GM19463 (cell line): ENCODE measurements around the gene TMPRSS11D.

Experiments used
- ATAC-seq: cut with Tn5 transposase; IDR thresholded peaks from one replicate; pipeline ENCODE4 v1.9.1; 2021; ENCODE audit warnings: mild to moderate bottlenecking, moderate library complexity; ENCODE audit not compliant: unreplicated experiment

Gene TMPRSS11D, protein sequence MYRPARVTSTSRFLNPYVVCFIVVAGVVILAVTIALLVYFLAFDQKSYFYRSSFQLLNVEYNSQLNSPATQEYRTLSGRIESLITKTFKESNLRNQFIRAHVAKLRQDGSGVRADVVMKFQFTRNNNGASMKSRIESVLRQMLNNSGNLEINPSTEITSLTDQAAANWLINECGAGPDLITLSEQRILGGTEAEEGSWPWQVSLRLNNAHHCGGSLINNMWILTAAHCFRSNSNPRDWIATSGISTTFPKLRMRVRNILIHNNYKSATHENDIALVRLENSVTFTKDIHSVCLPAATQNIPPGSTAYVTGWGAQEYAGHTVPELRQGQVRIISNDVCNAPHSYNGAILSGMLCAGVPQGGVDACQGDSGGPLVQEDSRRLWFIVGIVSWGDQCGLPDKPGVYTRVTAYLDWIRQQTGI

DNA sequence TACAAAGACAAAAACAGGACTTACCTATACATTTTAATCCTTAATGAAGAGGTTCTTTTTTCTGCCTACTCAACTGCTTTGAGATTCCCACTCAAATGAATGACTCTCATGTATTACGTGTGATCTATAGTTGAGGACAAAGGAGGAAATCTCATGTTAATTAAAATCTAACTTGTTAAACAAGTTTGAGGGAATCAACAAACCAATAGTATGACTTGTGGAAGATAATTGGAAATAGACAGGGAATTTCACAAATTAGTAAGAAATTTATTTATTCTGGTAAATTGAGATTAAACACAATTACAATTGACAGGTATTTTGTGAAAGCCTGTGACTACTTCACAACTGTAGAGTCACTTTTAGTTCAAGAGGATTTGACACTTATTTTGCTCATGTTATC lies at the start of gene TMPRSS11D:
Gene TMPRSS11D (minus strand): TSS at position 101 of the 400 bp plus-strand sequence. CDS start 69 bp downstream, at position 32.
- no peak for ATAC-seq

GRCh38 chr4:67933038-67933437 lies 49.2 kb upstream of the TMPRSS11D start:
- no peak for ATAC-seq

GRCh38 chr4:67931256-67931655 lies 47.5 kb upstream of the TMPRSS11D start:
- ATAC-seq: no peak

DNA sequence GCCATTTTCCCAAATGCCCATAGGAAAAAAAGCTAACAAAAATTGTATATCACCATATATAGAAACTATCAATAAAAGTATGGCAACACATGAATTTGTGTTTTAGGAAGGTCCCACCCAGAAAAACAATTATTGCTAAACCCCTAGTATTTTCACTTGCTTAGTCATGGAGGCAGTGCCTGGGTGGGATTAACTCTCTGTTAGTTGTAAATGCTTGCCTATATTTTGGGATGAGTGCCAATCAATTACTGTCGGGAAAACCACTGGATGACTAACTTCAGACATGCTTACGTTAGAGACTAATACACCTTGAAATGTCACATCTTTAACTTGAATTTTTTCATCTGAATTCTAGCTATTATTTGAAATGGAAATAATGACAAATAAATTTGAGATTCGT lies 45.6 kb upstream of the TMPRSS11D start:
- ATAC-seq: no peak

GRCh38 chr4:67928546-67928945 lies 44.7 kb upstream of the TMPRSS11D start:
- no peak for ATAC-seq

GRCh38 chr4:67927251-67927650 lies 43.4 kb upstream of the TMPRSS11D start:
- ATAC-seq: no peak

GRCh38 chr4:67926485-67926884 lies 42.7 kb upstream of the TMPRSS11D start:
- no peak for ATAC-seq

DNA sequence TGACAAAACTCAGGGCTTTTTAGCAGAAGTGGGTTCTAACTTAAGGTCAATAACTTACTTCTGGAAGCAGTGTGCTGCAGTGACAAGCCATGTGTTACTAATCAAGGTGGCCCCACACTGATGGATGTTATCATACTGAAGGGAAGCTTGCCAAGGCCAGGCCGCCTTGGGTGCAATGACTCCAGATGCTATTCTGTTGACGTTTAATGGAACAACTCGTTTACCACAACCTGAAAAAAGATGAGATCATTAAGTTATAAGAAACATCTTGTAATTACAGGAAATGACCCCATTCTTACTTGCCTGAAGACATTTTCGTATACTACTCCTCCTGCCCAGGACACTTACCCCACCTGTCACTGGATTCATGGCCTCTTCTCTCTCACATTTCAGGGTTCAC lies 38.9 kb upstream of the TMPRSS11D start:
- no peak for ATAC-seq

- no peak for ATAC-seq
Observed at GRCh38 chr4:67918428-67918827, 34.6 kb upstream of the TMPRSS11D start.

- no peak for ATAC-seq
Observed at GRCh38 chr4:67915400-67915966, 31.7 kb upstream of the TMPRSS11D start.

GRCh38 chr4:67912080-67912479 lies 28.3 kb upstream of the TMPRSS11D start:
- ATAC-seq: no peak

DNA sequence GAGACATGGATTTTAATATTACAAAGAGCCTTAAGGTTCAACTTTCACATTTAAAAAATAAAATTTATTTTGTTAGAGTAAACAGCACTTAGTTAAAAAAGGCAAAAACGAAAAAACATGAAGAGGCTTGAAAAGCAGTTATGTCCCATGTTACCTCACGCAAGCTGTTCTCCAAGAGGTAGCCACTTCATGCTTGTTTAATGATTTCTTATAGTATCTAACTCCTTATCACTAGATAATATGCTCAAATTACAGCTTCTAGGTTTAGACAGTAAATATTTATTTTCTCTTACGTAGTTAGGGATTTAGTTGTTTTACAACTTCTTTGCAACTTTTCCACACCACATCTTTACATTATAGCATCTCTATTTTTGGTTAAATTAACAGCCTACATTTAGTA lies 27.8 kb upstream of the TMPRSS11D start:
- no peak for ATAC-seq

- no peak for ATAC-seq
Observed at GRCh38 chr4:67911141-67911540, 27.3 kb upstream of the TMPRSS11D start.

DNA sequence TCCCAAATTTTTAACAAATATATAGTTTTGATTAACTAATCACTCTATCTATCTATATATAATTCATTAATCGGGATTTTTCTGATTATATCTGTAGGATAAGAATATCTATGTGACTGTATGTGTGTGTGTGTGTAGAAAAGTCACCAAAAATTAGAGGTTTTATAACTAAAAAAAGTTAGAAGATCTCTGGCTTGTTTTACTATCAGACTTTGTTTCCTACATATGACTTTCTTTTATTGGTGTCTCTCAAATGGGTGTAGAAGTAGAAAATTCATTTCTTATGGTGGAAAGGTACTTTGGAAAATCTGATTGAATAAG lies 26.7 kb upstream of the TMPRSS11D start:
- no peak for ATAC-seq

- ATAC-seq: no peak
Observed at GRCh38 chr4:67909905-67910584, 26.2 kb upstream of the TMPRSS11D start.

DNA sequence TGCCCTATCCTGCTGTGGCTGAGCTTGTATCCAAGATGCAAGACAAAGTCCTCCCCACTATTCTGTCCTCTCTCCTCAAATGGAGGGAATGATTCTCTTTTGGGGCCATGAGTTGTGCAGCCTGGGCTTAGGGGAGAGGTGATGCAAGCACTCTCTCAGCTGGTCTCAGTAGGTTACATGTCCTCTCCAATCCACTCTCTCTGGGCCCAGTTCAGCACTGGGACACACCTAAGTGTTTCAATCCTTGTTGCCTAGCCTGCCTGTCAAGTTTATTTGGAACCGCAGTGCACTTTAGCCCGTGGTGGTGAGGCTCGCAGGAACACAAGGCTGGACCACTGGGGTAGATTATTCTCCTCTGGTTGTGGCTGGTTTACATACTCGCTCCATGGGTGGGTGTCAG lies 23.8 kb upstream of the TMPRSS11D start:
- no peak for ATAC-seq

DNA sequence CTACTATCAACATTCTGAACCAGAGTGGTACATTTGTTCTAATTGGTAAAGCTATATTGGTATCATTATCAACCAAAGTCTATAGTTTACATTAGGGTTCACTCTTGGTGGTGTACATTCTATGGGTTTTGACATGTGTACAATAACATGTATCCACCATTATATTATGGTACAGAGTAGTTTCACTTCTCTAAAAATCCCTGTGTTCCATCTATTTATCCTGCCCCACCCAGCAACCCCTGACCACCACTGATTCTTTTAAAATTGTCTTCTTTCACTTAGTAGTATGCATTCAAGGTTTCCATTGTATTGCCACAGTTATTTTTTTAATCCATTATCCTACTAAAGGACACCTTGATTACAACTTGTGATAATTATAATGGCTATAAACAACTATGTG lies 15.3 kb upstream of the TMPRSS11D start:
- no peak for ATAC-seq

DNA sequence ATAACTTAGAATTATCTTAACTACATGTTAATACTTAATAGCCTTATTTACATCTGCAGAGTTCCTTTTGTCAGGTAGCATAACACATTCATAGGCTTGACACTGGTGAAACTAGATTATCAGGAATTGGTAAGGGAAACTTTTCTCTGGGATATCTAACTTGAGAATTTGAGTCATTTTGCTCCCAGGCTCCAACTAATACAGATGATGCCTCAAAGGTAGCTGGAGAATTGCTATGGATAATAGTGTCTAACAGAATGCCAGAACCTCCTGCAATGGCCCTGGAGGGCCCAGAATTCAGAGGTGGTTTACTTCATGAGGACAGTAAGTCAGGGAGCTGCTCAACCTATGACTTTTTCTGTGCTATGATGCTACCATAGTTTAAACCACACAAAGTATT lies 13.9 kb upstream of the TMPRSS11D start:
- ATAC-seq: no peak

DNA sequence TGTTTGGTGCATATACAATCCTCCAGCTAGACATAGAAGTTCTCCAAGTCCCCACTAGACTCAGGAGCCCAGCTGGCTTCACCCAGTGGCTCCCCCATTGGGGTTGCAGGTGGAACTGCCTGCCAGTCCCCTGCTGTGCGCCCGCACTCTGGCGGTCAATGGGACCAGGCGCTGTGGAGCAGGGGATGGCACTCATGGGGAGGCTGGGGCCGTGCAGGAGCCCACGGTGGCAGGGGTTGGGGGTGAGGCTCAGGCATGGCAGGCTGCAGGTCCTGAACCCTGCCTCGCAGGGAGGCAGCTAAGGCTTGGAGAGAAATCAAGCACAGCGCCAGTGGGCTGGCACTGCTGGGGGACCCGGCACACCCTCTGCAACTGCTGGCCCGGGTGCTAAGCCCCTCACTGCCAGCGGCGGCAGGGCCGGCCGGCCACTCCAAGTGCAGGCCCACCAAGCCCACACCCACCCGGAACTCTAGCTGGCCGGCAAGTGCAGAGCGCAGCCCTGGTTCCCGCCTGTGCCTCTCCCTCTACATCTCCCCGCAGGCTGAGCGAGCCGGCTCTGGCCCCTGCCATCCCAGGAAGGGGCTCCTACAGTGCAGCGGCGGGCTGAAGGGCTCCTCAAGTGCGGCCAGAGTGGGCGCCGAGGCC lies 12.7 kb upstream of the TMPRSS11D start:
- no peak for ATAC-seq

- ATAC-seq: no peak
Observed at GRCh38 chr4:67894659-67895058, 10.9 kb upstream of the TMPRSS11D start.

- ATAC-seq: no peak
Observed at GRCh38 chr4:67892905-67893304, 9.1 kb upstream of the TMPRSS11D start.

GRCh38 chr4:67892253-67892652 lies 8.5 kb upstream of the TMPRSS11D start:
- ATAC-seq: no peak
